Suppressor macrophage treated with lipopolysaccharide for 1 hour (primary cell): ENCODE results near the gene RASA2.
A peak's percentile ranks its signal among the peaks of the same experiment; 100 is the strongest.

Experiments
- DNase-seq, 3 donors: peaks; one replicate each; pipeline ENCODE4 v3.0.0-alpha.2; 2020 to 2022

The RASA2 gene

DNA sequence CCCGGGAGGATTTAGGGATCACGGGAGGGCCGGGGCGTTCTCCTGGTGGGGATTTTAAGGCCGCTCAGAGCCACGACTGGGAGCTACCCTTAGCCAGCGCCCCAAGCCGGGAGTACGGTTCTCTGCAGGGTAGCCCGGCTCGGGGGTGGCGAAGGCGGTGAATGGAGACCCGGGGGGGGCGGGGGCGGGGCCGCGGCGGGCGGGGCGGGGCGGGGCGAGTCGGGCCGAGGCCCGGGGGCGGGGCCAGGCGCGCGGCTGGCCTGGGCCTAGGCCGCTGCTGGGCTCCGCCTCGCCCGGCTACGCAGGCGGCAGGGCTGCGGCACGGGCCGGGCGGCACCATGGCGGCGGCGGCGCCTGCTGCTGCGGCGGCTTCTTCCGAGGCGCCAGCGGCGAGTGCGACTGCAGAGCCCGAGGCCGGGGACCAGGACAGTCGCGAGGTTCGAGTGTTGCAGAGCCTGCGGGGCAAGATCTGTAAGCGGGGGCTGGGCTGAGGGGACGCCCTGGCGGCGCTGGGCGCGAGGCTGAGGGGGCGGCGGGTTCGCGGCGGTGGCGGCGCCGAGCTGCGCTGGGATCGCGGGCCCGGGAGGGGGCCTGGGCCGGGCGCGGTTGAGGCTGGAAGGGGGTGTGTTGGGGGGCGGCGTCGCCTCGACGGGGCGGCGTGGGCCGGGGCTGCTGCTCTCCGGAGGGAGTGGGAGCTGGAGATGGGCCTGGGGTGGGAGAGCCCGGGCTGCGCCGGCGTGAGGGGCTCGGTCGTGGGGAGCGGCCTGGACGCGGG is at the start of gene RASA2:
Gene RASA2, plus strand, starts transcription at position 282 of the 775 bp plus-strand sequence. Its CDS starts 57 bp downstream, at position 339.
- DNase-seq, result peak; percentile 77 to 94 (median 86)

DNA sequence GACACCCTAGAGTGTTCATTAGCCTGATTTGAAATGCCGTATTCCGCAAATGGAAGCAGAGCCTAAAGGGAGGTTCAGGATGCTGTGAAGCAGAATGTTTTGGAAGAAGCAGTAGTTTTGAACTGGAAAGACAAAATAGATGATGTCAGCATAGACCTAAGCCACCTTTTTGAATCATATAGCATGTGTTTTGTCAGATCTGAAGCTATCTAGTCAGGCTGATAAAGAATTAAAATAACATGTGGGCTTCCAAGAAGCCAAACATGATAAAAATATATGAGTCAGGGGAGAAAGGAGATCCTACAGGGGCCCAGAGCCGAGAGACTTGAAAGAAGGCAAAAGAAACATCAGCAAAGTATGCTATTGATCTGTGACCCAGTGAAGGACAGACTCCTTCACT is 47.2 kb upstream of the RASA2 start:
- no peak for DNase-seq

DNA sequence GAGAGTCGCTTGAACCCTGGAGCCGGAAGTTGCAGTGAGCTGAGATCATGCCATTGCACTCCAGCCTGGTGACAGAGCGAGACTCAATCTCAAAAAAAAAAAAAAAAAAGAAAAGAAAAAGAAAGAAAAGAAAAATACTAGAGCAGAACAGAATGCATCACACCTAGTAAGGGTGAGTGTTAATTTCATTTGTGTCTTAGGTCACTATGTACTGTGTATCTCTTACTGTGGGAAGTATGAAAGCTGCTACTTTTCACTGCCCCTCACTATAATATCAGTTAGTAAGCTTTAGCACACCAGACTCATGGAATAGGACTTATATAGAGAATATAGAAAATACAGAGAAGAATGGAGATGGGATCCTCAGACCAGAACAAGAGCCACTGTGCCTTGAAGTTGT is 45.9 kb upstream of the RASA2 start:
- no peak for DNase-seq

GRCh38 chr3:141441381-141442364 is 45.2 kb upstream of the RASA2 start:
- peak; percentile 91 to 94 (median 92) for DNase-seq

DNA sequence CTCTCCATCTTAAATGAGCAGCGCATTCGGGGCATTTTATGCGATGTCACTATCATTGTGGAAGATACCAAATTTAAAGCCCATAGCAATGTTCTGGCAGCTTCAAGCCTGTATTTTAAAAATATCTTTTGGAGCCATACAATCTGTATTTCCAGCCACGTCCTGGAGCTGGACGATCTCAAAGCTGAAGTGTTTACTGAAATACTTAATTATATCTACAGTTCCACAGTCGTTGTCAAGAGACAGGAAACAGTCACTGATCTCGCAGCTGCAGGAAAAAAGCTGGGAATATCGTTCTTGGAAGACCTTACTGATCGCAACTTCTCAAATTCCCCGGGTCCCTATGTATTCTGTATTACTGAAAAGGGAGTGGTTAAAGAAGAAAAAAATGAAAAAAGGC is 44.4 kb upstream of the RASA2 start:
- no peak for DNase-seq

GRCh38 chr3:141442914-141443313 is 43.9 kb upstream of the RASA2 start:
- no peak for DNase-seq

DNA sequence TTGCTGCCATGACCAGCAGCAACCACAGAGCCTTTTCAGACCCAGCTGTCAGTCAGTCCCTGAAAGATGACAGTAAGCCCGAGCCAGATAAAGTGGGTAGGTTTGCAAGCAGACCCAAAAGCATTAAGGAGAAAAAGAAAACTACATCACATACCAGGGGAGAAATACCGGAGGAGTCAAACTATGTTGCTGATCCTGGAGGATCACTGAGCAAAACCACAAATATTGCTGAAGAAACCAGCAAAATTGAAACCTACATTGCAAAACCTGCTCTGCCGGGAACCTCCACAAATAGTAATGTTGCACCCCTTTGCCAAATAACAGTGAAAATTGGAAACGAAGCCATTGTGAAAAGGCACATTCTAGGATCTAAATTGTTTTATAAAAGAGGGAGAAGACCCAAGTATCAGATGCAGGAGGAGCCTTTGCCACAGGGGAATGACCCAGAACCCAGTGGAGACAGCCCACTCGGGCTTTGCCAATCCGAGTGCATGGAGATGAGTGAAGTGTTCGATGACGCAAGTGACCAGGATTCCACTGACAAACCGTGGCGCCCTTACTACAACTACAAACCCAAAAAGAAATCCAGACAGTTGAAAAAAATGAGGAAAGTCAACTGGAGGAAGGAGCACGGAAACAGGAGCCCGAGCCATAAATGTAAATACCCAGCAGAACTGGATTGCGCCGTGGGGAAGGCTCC is 42.1 kb upstream of the RASA2 start:
- no peak for DNase-seq

GRCh38 chr3:141445990-141446389 is 40.8 kb upstream of the RASA2 start:
- DNase-seq, result no peak

GRCh38 chr3:141446737-141447136 is 40.1 kb upstream of the RASA2 start:
- no peak for DNase-seq

- no peak for DNase-seq
These were observed 39.4 kb upstream of the RASA2 start for GRCh38 chr3:141447383-141447782.

GRCh38 chr3:141448606-141449220 is 38.1 kb upstream of the RASA2 start:
- no peak for DNase-seq

GRCh38 chr3:141449424-141449823 is 37.4 kb upstream of the RASA2 start:
- no peak for DNase-seq

DNA sequence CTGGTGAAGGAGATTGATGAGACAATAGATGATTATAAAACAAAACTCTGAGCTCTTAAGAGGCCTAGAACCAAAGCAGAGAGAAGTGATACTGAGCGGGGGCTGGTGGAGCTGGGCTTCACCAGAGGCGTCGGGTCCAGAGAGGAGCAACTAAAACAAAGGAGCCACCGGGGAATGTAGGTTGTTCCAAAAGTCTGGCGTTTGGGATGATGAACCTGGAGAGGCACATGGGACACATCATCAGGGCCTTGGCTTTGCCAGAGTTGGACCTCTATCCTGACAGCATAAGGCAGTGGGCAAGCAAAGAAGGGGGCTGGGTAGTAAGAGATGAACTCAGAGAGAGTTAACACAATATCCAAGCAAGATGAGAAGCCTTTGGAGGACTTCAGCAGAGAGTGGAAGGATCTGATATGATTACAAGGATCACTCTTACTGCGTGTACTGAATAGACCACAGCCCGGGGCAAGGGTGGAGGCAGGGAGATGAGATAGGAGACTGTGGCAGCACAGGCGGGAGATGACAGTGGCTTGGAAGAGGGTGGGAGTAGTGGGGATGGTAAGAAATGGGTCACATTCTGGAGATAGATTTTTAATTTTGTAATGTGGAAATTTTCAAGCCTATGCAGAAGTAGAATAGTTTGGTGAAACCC is 36.0 kb upstream of the RASA2 start:
- no peak for DNase-seq

DNA sequence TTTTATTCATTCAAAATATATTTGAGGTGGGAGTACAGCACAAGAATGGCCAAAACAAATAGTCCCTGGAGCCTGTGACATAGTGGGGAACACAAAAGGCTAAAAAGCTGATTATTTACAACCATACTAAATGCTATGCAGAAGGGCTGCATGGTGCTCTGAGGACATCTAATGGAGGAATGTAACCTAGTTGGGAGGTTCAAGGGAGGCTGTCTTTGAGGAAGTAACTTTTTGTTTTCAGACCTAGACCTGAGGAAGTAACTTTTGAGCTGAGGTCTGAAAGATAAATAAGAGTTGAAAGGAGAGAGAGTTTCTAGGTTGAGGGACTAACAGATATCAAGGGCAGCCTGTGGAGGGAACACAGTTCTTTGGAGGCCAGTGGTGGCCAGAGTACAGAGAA is 34.8 kb upstream of the RASA2 start:
- DNase-seq, result peak; percentile 71 to 85 (median 84)

DNA sequence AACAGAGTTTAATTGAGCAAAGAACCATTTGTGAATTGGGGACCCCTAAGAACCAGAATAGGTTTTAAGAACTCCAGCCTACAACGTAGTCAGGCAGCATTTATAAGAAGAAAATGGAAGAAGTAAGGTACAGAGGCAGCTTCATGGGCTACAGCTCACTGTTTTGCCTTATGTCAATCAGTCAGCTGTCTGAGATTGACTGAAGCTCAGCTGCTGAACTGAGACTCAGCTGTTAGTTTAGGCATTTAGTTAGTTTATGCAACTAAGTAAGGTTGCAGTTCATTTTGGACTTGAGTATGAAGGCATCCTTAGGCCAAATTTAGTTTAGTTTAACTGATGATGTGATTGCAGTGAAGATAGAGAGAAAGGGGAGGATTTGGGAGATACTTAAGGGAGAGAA is 34.1 kb upstream of the RASA2 start:
- no peak for DNase-seq

DNA sequence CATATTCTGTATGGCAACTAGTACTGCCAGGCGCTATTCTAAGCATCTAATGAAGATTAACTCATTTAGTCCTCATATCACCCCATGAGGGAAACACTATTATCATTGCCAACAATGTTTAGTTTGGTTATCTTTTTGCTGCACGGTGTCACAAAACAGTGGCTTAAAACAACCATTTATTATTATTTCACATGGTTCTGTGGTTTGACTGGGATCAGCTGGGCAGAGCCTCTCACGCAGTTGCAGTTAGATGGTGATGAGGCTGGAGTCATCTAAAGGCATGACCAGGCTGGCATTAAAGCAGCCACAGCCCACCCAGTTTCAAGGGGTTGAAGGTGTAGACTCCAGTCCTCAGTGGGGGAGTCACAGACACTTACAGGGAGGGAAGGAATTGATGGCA is 32.8 kb upstream of the RASA2 start:
- no peak for DNase-seq

- DNase-seq, result peak; percentile 67 to 89 (median 87)
These were observed 31.8 kb upstream of the RASA2 start for GRCh38 chr3:141454906-141455602.

DNA sequence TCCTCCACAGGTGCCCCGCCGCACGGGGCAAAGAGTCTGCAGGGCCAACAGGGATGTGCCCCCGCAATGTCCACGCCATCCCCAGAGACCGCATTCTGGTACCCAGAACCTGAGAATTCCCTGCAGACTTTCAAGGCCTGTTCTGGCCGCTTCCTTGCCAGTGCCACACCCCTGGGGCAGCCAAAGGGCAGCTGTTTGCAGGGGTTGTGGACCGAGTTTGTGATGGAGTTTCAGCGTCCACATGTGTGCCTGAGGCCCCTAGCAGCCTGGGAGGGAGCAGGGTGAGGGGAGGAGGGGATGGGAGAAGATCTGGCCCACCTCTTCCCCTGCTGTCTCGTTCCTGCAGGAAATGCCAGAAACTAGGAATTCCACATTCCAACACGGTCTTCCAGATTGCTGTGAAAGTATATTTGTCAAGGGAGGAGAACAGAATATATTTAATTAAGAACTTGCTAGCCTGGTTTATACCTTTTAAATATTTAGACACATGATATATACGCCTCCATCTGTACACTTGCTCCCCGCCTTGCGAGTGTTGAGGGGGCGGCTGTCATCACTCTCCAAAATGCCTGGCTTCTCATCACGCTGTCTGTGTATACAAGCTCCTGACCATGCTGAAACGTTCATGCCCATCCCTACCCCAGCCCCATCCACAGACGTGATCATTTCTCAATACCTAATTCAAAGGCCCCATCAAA is 31.1 kb upstream of the RASA2 start:
- no peak for DNase-seq

GRCh38 chr3:141456301-141456625 is 30.6 kb upstream of the RASA2 start:
- DNase-seq, result no peak

DNA sequence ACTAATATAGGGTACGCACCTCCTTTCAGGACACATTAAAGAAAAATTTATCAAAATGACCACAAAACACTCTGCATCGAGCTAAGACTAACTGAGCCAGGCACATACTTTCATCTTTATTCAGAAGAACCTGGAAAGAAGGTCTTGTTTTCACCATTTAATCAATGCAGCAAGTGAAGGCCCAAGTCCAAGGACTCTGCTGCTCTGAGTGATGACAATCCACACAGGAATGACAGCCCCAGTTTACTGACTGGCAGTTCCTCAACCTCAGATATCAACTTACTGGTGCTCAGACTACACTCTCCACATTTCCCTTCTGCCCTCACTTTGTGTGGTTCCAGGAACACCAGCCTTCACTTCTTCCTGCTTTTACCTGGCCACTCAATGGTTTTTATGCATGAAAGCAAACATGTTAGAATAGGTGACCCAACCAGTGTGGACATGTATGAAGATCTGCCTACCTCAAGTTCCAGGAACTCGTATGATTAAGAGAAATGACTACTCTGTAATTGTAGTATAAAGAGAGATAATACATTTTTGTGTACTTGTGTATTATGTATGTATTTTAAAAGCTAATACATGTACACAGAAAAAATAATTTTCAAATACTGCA is 29.1 kb upstream of the RASA2 start:
- DNase-seq, result no peak

DNA sequence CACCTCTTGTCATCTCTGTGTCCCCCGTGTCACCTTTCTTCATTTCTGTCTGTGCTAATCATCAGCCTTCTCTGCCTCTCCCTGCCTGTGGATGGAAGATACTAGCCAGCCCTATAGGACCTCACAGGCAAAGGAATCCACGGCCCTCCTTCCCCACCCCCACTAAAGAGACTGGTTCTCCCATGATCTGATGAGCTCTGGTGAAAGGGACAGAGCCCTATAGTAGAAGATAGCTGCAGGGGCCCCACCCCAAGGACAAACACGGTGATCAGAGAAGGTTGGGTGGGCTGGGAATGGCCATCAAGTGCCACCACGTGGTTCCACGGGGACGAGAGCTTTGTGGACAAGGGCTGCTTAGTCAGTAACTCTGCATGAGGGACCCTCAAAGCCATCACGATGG is 27.8 kb upstream of the RASA2 start:
- DNase-seq, result no peak
